HG03108 (cell line): ENCODE results near the gene OR51E1.

Experiments
- ATAC-seq: cut with Tn5 transposase; IDR thresholded peaks from one replicate; pipeline ENCODE4 v1.9.1; 2021; ENCODE audit warnings: moderate library complexity; ENCODE audit not compliant: unreplicated experiment

Gene OR51E1

DNA sequence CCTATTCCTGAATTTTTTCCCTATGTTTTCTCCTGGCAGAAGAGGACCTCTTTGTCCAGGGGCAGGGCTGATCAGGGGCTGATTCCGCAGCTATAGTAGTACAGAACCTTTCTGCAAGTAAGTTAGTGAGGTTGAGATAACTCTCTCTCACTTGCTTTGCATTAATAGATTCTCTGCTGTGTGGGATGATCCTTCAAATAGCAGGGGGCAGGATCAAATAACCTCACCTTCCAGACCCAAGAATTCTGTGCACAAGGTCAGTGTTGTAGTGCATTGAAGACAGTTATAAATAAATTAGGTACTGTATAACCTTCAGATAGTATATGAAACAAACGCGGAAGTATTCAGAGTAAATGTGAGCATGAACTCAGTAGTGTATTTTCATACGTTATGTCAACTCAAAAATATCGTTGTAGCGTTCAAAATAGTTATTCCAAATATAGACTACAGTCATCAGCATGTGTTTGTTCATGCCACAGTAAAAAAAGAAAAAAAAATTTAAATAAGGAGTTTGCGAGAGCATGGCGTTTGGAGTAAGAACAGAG is 61.1 kb downstream of the OR51E1 start:
- ATAC-seq, result no peak
